SK-N-MC (cell line): ENCODE data around the gene ZNF501.

Source experiments
- DNase-seq: peaks from one replicate; pipeline ENCODE4 v3.0.0-alpha.2; 2011; ENCODE audit warnings: low read depth, low spot score
- H3K27ac ChIP-seq: fragments of 200-600 bp; sonication (generic); 2 replicates; pipeline ENCODE4 v1.5.1; 2016; ENCODE audit warnings: mixed run types
- H3K36me3 ChIP-seq: fragments of 200-600 bp; sonication (generic); 2 replicates; pipeline ENCODE4 v1.6.1; 2017; ENCODE audit warnings: antibody characterized with exemption, low read length, mixed read lengths; ENCODE audit not compliant: insufficient read depth
- H3K4me3 ChIP-seq: fragments of 200-600 bp; sonication (generic); 2 replicates; pipeline ENCODE4 v1.5.1; 2016
- H3K9ac ChIP-seq: fragments of 200-600 bp; sonication (generic); 2 replicates; pipeline ENCODE4 v1.8.0; 2017; ENCODE audit warnings: mixed run types, mixed read lengths; ENCODE audit not compliant: insufficient read length
- H3K9me3 ChIP-seq: fragments of 200-600 bp; sonication (generic); 2 replicates; pipeline ENCODE4 v1.6.1; 2017; ENCODE audit warnings: low read depth, mild to moderate bottlenecking, antibody characterized with exemption, low read length, moderate library complexity, mixed read lengths
- EZH2 ChIP-seq: fragments of 200-600 bp; sonication (generic); IDR thresholded peaks from one replicate; pipeline ENCODE4 v1.6.1; 2017; ENCODE audit warnings: antibody characterized with exemption
- FOXP2 ChIP-seq: optimal IDR thresholded peaks from 2 replicates; pipeline ENCODE3; 2011; ENCODE audit warnings: mild to moderate bottlenecking, moderate library complexity; ENCODE audit not compliant: insufficient read depth; ENCODE audit errors: extremely low read length, control extremely low read depth
- POLR2AphosphoS5 ChIP-seq: IDR thresholded peaks from 2 replicates; pipeline ENCODE4 v1.6.1; 2012; ENCODE audit warnings: mild to moderate bottlenecking, low read depth, low read length, borderline replicate concordance

Gene ZNF501

DNA sequence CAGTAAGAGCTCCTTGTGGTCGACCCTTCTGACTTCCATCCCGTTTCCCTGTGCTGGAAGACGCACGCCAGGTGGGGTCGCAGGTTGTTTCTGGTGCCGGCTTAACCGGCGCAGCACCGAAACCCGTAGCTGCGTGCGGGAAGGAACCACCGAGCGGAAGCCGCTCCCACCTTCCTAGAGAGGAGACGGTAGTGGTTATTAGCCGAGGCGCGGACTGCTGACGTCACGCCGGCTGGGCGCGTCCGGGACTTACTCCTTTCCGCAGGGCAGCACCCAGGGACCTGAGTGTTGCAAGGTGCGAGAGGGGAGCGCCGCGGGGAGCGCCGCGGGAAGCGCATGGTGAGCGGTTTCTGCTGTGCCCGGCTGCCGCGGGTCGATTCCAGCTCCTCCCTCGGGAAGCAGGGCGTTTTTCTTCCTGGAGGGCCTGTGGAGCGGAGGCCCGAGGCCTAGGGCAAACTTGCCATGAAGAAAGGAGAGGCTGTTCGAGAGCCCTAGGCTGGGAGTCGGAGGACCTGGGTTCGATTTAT lies at the start of gene ZNF501:
ZNF501 (plus strand) TSS at position 252 of the 527 bp plus-strand sequence. CDS start 4,787 bp downstream, outside the sequence.
- TF ChIP-seq FOXP2 (no peak), EZH2 (no peak), POLR2AphosphoS5 (peak; percentile 22; the same call in 1 of the 2 replicates)
- Histone ChIP-seq H3K36me3 (no peaks in the 10 kb centered on the region), H3K4me3 (no peak within 1 kb of the TSS), H3K27ac (no peak within 1 kb of the TSS), H3K9ac (no peak within 1 kb of the TSS), H3K9me3 (no peaks in the 10 kb centered on the region)
- DNase-seq: no peak

- Histone ChIP-seq H3K4me3 (no peak overlapping the region), H3K9ac (no peak overlapping the region), H3K36me3 (no peaks in the 10 kb centered on the region), H3K9me3 (no peaks in the 10 kb centered on the region), H3K27ac (no peak overlapping the region)
- TF ChIP-seq EZH2 (no peak), FOXP2 (no peak), POLR2AphosphoS5 (no peak)
- no peak for DNase-seq
These were observed 48.4 kb upstream of the ZNF501 start for GRCh38 chr3:44680921-44681455.

- no peak for DNase-seq
- H3K27ac ChIP-seq: no peak overlapping the region
- H3K36me3 ChIP-seq: no peaks in the 10 kb centered on the region
- H3K4me3 ChIP-seq: no peak overlapping the region
- no peaks in the 10 kb centered on the region for H3K9me3 ChIP-seq
- no peak overlapping the region for H3K9ac ChIP-seq
- no peak for TF ChIP-seq POLR2AphosphoS5
- no peak for TF ChIP-seq EZH2
- TF ChIP-seq FOXP2: no peak
These were observed 47.1 kb upstream of the ZNF501 start for GRCh38 chr3:44682182-44682896.

DNA sequence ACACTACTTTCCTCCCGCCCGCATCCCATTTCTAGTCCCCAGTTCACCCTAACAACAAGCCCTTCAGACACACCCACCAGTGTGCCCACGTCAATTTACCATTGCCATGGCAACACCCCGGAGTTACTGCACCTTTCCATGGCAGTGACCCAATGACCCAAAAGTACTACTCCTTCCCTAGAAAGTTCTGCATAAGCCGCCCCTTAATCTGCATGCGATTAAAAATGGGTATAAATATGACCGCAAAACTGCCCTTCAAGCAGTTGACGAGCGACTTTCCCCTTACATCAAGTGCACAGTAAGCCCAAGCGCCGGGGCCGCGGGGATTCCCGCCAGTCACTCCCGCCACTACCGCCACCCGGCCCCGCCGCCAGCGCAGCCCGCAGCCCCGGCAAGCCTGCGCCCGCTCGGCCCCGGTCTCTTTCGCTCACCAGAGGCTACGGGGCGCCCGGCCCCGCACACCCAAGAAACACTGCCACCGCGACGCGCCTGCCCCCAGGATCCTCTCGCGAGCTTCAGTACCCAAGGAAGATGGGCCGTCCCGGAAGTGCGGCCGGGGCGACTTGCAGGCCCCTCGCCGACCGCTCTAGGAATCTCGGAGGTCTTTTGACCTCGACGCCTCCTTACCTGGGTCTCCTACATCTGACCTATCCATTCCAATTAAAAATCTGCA lies 44.2 kb upstream of the ZNF501 start:
- no peak overlapping the region for H3K27ac ChIP-seq
- no peak overlapping the region for H3K4me3 ChIP-seq
- no peak overlapping the region for H3K9ac ChIP-seq
- H3K36me3 ChIP-seq: no peaks in the 10 kb centered on the region
- no peaks in the 10 kb centered on the region for H3K9me3 ChIP-seq
- TF ChIP-seq EZH2 (no peak), POLR2AphosphoS5 (peak; percentile 52; the same call in 1 of the 2 replicates)
- no peak for DNase-seq

DNA sequence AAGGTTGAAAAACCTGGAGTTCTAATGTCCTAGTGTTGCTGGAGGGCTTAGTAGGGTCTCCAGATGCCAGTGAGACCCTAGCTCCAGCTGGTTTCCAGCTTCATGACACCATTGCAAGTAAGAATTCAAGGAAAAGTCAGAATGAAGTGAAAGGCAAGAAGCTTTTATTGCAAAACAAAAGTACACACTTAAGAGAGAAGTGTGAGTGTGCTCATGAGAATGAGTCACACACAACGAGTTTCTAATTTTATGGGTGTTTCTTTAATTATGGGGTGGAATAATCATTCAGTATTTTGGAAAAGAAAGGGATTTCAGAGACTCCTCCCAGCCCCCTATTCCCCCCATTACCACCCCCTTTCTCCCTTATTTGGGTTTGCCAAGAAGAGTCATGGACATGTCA lies 41.5 kb upstream of the ZNF501 start:
- no peaks in the 10 kb centered on the region for H3K9me3 ChIP-seq
- TF ChIP-seq FOXP2: no peak
- no peak for TF ChIP-seq POLR2AphosphoS5
- no peak for TF ChIP-seq EZH2
- no peak overlapping the region for H3K9ac ChIP-seq
- H3K36me3 ChIP-seq: no peaks in the 10 kb centered on the region
- H3K4me3 ChIP-seq: no peak overlapping the region
- no peak for DNase-seq
- H3K27ac ChIP-seq: no peak overlapping the region

DNA sequence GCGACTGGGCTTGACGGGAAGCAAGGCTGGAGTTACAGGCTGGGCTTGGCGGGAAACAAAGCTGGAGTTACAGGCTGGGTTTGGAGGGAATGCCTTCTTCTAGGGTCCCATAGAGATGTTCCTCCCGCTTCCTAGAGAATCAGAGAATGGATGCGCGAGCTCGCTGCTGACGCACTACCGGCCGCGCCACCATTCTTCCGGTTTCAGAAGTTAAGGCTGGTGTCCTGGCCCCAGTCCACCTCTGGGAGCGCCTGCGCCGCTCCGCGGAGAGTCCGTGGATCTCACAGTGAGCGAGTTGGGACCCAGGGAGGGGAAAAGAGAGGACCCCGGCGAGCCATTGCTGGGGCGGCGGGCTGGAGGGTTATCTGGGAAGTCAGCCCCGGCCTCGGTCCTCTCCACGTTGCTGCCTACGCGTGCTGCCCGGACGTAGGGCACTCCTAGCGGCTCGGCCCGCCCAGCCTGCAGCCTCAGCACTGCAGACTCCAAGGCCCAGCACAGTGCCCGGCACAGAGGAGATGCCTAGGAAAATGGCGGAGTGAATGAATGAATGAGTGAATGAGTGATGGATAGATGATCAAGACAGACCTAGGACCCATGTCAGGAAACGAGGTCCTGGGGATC lies 16.9 kb upstream of the ZNF501 start, which contains the start of gene ZNF502:
ZNF502 (plus strand) TSS at position 206 of the 621 bp plus-strand sequence. CDS start 7,602 bp downstream, outside the sequence.
- no peak within 1 kb of the TSS for H3K9ac ChIP-seq
- TF ChIP-seq FOXP2 (no peak), POLR2AphosphoS5 (no peak)
- H3K9me3 ChIP-seq: no peaks in the 10 kb centered on the region
- no peak for DNase-seq
- H3K36me3 ChIP-seq: no peaks in the 10 kb centered on the region
- H3K4me3 ChIP-seq: no peak within 1 kb of the TSS
- H3K27ac ChIP-seq: no peak within 1 kb of the TSS

DNA sequence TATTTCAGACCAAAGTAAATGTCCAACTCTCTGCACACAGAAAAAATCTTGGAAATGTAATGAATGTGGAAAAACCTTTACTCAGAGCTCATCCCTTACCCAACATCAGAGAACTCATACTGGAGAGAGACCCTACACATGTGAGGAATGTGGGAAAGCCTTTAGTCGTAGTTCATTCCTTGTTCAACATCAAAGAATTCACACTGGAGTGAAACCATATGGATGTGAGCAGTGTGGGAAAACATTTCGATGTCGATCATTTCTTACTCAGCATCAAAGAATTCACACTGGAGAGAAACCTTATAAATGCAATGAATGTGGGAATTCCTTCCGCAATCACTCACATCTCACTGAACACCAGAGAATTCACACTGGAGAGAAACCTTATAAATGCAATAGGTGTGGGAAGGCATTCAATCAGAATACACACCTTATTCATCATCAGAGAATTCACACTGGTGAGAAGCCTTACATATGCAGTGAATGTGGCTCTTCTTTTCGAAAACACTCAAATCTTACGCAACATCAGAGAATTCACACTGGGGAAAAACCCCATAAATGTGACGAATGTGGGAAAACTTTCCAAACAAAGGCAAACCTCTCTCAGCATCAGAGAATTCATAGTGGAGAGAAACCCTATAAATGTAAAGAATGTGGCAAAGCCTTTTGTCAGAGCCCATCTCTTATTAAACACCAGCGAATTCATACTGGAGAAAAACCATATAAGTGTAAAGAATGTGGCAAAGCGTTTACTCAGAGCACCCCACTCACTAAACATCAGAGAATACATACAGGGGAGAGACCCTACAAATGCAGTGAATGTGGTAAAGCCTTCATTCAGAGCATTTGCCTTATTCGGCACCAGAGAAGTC lies 8.0 kb upstream of the ZNF501 start:
- no peak for DNase-seq
- no peak overlapping the region for H3K9ac ChIP-seq
- no peak overlapping the region for H3K27ac ChIP-seq
- H3K36me3 ChIP-seq: no peaks in the 10 kb centered on the region
- no peaks in the 10 kb centered on the region for H3K9me3 ChIP-seq
- no peak overlapping the region for H3K4me3 ChIP-seq
- TF ChIP-seq POLR2AphosphoS5: no peak
- no peak for TF ChIP-seq FOXP2
- TF ChIP-seq EZH2: no peak
